Midbrain (tissue), 1 donor: ENCODE data around the gene GAL3ST1.
"Not testable (repeated sequence)": the region's sequence is repeated elsewhere in the genome, so short reads cannot be mapped to it uniquely, and the experiment has no call there.

Experiments used
- DNase-seq: peaks from one replicate; lab custom pipeline; 2025; lab: John Stamatoyannopoulos, UW

The GAL3ST1 gene

GRCh38 chr22:30596199-30596598 lies 21.7 kb upstream of the GAL3ST1 start:
- DNase-seq: no peak

DNA sequence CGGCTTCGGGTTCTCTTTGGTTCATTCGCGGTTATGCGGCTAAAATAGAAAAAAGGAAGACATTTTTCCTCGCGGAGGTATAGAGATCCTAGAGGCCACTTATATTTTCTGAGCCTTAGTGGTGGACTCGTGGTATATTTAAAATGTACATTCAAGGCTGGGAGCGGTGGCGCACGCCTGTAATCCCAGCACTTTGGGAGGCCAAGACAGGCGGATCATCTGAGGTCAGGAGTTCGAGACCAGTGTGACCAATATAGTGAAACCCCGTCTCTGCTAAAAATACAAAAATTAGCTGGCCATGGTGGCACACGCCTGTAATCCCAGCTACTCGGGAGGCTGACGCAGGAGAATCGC lies 17.9 kb upstream of the GAL3ST1 start:
- DNase-seq: not testable (repeated sequence)

DNA sequence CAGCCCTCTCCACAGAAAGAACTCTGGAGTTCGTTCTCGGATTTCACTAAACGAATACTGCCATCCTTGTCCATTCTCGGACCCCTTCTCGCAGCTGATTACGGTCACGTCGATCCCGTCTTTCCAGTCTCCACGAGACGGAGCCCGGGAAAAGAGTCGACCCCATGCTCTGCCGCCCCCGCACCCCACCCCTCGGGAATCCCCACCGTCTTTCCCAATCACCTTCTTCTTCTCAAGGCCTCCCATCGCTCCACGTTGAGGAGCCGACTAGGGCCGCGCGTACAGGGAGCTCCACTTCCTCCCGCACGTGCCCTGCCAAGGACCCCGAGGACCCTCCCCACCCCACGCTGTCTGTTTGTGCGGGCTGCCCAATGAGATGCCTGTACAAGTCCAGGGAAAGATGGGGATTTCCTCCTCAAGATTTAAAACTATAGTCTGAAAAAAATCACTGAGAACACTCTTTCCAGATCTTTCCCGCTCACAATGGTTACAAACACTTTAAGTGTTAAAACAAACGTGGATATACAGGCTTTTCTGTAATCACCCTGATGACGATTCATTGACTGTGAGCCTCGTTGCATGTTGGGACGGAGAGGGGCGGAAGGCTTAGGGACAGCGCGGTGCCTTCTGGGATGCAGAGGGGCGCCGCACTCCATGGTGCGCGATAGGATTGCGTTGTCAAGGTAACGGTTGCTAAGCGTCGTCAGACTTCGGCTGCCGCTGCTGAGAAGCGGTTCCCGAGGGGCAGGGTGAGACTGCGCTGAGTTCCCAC lies 17.3 kb upstream of the GAL3ST1 start, which contains the start of gene PES1:
Gene PES1 (minus strand): TSS at position 323 of the 772 bp plus-strand sequence. CDS start 77 bp downstream, at position 246.
- peak; percentile 97 for DNase-seq

- no peak for DNase-seq
These were observed 16.7 kb upstream of the GAL3ST1 start for GRCh38 chr22:30591191-30591587.

- no peak for DNase-seq
These were observed 11.9 kb upstream of the GAL3ST1 start for GRCh38 chr22:30586414-30586813.

DNA sequence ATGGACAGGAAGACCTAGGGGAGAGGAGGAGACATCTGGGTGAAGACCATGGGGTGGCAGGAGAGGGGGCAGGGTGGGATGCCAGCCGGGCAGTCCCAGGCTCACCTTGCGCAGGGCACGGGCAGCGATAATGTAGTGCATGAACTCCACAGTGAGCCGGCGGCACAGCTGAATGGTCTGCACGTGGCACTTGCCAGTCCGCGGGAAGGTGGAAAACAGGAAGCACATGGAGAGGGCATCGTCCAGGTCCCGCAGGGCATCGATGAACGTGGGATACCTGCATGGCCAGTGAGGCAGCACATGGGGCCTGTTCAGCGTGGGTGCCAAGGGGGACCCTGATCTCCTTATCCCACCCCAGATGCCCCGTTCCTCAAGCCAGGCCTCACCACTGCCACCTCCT lies 10.0 kb upstream of the GAL3ST1 start:
- DNase-seq: no peak

GRCh38 chr22:30582788-30583545 lies 8.5 kb upstream of the GAL3ST1 start:
- DNase-seq: peak; percentile 46

GRCh38 chr22:30582051-30582450 lies 7.6 kb upstream of the GAL3ST1 start:
- DNase-seq: no peak

- no peak for DNase-seq
These were observed 6.4 kb upstream of the GAL3ST1 start for GRCh38 chr22:30580896-30581295.

DNA sequence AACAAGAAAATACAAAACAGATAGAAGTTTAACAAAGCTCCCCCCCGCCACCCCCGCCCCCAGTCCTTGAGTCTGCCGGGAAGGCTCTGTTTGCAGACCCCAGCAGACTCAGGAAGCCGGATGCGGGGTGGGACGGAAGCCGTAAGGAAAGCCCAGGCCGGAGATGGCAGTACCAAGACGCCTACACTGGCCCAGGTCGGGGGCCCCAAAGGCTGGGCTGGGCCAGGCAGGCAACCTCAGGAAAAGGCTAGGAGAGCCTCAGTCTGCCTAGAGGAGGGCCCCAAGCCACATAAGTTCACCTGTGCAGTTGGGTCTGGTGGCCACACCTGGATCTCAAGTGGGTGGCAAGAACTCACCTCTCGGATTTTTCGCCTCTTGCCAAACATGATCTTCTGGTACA lies 4.0 kb upstream of the GAL3ST1 start:
- no peak for DNase-seq

- DNase-seq: no peak
These were observed 1.4 kb upstream of the GAL3ST1 start for GRCh38 chr22:30575859-30576258.

DNA sequence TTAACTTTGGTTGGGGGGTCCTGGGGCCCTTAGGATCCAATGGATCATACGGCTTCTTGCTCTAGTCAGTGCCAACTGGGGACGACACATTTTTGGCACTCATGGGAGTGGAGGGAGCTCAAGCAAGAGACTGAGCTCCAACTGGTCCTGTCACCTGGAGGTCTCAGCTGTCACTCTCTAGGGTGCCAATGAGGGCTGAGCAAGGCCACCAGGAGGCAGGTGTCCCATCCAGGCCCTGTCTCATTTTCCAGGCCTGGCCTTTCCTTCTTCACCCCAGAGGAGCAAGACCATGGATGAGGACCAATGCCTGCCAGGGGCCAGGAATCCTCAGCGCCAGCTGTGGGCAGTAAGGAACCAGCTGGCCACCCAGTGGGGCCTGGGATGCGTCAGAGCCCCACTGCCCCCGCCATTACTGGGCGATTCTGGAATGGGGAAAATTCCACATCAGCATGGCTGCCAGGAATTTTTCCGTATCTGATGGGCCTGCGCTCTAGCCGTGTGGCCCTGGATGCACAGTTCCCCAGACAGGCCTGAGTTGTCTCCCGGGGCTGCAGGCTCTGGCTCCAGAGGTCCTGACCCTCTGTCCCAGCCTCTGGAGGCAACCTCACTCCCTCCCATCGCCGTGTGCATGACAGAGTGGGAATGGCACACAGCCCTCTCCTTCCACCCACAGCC lies 669 bp upstream of the GAL3ST1 start:
- peak; percentile 66 for DNase-seq

DNA sequence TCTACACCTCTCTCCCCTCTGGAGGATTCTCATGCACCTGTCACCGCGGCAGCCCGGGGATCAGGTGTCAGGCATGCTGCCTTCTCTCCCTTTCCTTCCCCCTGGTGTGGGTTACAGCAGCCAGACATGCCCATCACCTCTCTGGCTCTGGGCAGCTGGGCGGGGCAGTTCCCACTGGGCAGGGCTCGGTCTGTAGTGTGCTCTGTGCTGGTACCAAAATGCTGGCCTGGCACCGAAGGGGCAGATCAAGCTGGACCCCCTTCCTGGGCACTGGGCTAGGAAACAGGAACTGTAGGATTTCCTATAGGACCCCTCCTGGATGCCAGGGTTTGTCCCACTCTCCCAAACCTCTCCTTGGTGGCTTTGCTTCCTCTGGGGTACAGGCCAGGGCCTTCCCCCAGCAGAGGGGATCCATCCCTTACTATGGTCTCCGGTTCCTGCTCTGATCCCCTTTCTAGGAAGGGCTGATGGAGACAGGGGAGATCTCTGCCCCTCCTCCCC lies 821 bp downstream of the GAL3ST1 start:
- peak; percentile 28 for DNase-seq

GRCh38 chr22:30572840-30573593 lies 1.4 kb downstream of the GAL3ST1 start:
- peak; percentile 52 for DNase-seq

GRCh38 chr22:30572210-30572609 lies 2.3 kb downstream of the GAL3ST1 start:
- DNase-seq: no peak

GRCh38 chr22:30569674-30570202 lies 4.7 kb downstream of the GAL3ST1 start:
- DNase-seq: no peak

GRCh38 chr22:30568137-30568805 lies 6.2 kb downstream of the GAL3ST1 start:
- no peak for DNase-seq

DNA sequence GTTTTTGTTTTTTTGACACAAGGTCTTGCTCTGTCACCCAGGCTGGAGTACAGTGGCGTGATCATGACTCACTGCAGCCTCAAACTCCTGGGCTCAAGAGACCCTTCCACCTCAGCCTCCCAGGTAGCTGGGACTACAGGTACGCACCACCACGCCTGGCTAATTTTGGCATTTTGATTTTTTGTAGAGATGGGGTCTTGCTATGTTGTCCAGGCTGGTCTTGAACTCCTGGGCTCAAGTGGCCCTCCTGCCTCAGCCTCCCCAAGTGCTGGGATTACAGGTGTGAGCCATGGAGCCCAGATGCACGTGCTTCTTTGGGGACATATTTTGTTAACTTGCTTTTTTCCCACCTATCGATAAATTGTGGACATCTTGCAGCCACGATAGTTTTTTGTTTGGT lies 7.2 kb downstream of the GAL3ST1 start:
- DNase-seq: not testable (repeated sequence)

DNA sequence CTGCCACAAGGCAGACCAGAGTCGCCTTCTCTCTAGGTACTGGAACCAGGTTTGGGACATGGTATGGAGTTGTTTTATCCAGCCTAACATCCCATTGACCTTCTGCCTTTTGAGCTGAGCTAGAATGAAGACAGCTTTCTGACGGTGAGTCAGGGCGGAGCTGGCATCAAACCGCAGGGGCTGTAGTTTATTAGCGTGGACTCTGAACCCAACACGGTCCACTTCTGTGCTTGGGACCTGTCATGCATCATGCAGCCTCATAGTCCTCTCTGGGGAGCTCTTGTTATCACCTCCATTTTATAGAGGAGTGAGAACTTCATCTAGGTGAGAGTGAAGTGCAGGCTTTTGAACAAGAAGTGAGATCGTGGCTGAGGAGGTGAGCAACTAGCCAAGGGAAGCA lies 8.3 kb downstream of the GAL3ST1 start:
- DNase-seq: no peak

GRCh38 chr22:30565341-30565740 lies 9.1 kb downstream of the GAL3ST1 start:
- DNase-seq: peak; percentile 10

DNA sequence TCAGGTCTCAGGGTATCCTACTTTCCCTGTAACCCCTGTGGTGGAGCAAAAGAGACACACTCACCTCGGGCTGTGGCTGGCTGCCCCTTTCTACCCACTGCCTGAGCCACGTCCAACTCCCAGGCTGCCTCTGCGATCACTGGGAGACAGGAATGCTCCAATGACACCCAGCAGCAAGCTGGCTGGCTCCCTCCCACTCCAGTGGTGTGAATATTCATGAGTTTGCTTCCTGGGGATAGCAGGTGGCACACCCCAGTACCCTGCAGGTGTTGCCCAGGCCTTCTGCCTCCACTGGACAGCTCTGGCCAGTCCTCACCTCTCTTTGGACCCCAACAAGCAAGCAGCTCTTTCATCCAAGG lies 9.7 kb downstream of the GAL3ST1 start:
- no peak for DNase-seq
